SK-N-SH treated with all-trans-retinoic acid at 6 μM for 48 hours (cell line): ENCODE results near the gene LPGAT1.

ENCODE experiments used
- ATAC-seq: fragments of 200-7000 bp; cut with Tn5 transposase; 3 replicates; pipeline ENCODE4 v1.9.1; 2020; ENCODE audit warnings: mild to moderate bottlenecking, moderate library complexity
- ARNTL ChIP-seq: fragments of 450-650 bp; formaldehyde crosslinking; IDR thresholded peaks from 2 replicates; pipeline ENCODE4 v1.5.0; 2020; ENCODE audit warnings: low read depth, mild to moderate bottlenecking, moderate library complexity, borderline replicate concordance
- BACH2 ChIP-seq: fragments of 250-450 bp; sonication (Bioruptor Pico); IDR thresholded peaks from 2 replicates; pipeline ENCODE4 v1.9.0; 2021; ENCODE audit warnings: mild to moderate bottlenecking, borderline replicate concordance
- CREB5 ChIP-seq: fragments of 250-450 bp; sonication (Bioruptor Pico); IDR thresholded peaks from 2 replicates; pipeline ENCODE4 v1.5.1; 2020; ENCODE audit warnings: low read depth, mild to moderate bottlenecking, moderate library complexity
- CSDC2 ChIP-seq: fragments of 250-450 bp; sonication (Bioruptor Pico); IDR thresholded peaks from 2 replicates; pipeline ENCODE4 v1.5.0; 2020; ENCODE audit warnings: mild to moderate bottlenecking, moderate library complexity
- CSRNP3 ChIP-seq: fragments of 250-450 bp; sonication (Bioruptor Pico); IDR thresholded peaks from 2 replicates; pipeline ENCODE4 v1.5.1; 2021; ENCODE audit warnings: mild to moderate bottlenecking, moderate library complexity
- GLIS3 ChIP-seq: fragments of 250-450 bp; sonication (Bioruptor Pico); IDR thresholded peaks from 2 replicates; pipeline ENCODE4 v1.5.0; 2020; ENCODE audit warnings: mild to moderate bottlenecking, moderate library complexity
- ISL1 ChIP-seq: fragments of 250-450 bp; sonication (Bioruptor Pico); IDR thresholded peaks from 2 replicates; pipeline ENCODE4 v2.1.2; 2022; ENCODE audit warnings: mild to moderate bottlenecking, moderate library complexity
- OSR1 ChIP-seq: fragments of 250-450 bp; sonication (Bioruptor Pico); IDR thresholded peaks from 2 replicates; pipeline ENCODE4 v1.8.0; 2022; ENCODE audit warnings: moderate library complexity, mild to moderate bottlenecking, inconsistent platforms
- RARB ChIP-seq: fragments of 250-450 bp; sonication (Bioruptor Pico); IDR thresholded peaks from 2 replicates; pipeline ENCODE4 v1.8.0; 2021; ENCODE audit warnings: mild to moderate bottlenecking, moderate library complexity
- TCF4 ChIP-seq: fragments of 250-450 bp; sonication (Bioruptor Pico); IDR thresholded peaks from 2 replicates; pipeline ENCODE4 v1.8.0; 2021; ENCODE audit warnings: mild to moderate bottlenecking, moderate library complexity, borderline replicate concordance
- TOX ChIP-seq: fragments of 250-450 bp; sonication (Bioruptor Pico); IDR thresholded peaks from 2 replicates; pipeline ENCODE4 v1.8.0; 2021; ENCODE audit warnings: mild to moderate bottlenecking, moderate library complexity, borderline replicate concordance
- ZNF565 ChIP-seq: fragments of 450-650 bp; formaldehyde crosslinking; conservative IDR thresholded peaks from 2 replicates; pipeline ENCODE4 v1.5.0; 2020; ENCODE audit warnings: low read depth, mild to moderate bottlenecking, moderate library complexity
- ZNF70 ChIP-seq: fragments of 450-650 bp; formaldehyde crosslinking; IDR thresholded peaks from 2 replicates; pipeline ENCODE4 v1.5.0; 2020; ENCODE audit warnings: mild to moderate bottlenecking, moderate library complexity
- ZNF8 ChIP-seq: fragments of 450-650 bp; formaldehyde crosslinking; IDR thresholded peaks from 2 replicates; pipeline ENCODE4 v1.5.0; 2020; ENCODE audit warnings: mild to moderate bottlenecking, moderate library complexity
- TF ChIP-seq, protein P1 (sequence below): fragments of 250-450 bp; sonication (Bioruptor Pico); IDR thresholded peaks from 2 replicates; pipeline ENCODE4 v1.5.0; 2020; ENCODE audit warnings: mild to moderate bottlenecking, moderate library complexity
- TF ChIP-seq, protein P2 (sequence below): fragments of 250-450 bp; sonication (Bioruptor Pico); IDR thresholded peaks from 2 replicates; pipeline ENCODE4 v1.8.0; 2020; ENCODE audit warnings: mild to moderate bottlenecking, moderate library complexity, borderline replicate concordance

The LPGAT1 gene

DNA sequence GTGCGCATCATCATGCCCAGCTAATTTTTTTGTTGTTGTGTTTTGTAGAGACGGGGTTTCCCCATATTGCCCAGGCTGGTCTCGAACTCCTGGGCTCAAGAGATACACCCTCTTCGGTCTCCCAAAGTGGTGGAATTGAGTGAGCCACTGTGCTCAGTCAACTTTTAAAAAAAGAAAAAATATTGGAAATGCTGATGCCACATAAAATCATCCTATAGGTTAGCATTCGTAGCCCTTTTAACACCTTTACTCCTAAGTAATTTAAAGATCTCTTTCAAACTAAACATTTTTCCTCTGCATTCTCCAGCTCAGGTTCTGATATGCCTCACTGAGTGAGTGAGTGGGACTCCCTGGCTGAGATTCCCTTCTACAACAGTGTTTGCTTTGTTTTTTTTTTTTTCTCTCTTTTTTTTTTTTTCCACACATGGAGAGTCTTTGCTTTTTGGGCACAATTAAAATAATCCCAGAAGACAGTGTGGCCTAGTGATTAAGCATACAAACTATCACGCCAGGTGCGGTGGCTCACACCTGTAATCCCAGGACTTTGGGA lies 74.0 kb downstream of the LPGAT1 start:
- ATAC-seq: no peak
- TF ChIP-seq ARNTL (CRISPR knock-in tag) (no peak), TCF4 (no peak), TOX (CRISPR knock-in tag) (no peak), ISL1 (CRISPR knock-in tag) (no peak), BACH2 (CRISPR knock-in tag) (no peak), ZNF70 (CRISPR knock-in tag) (no peak), OSR1 (CRISPR knock-in tag) (no peak), CSDC2 (no peak), CSRNP3 (CRISPR knock-in tag) (no peak), RARB (CRISPR knock-in tag) (no peak), CREB5 (CRISPR knock-in tag) (no peak), ZNF8 (CRISPR knock-in tag) (no peak), GLIS3 (CRISPR knock-in tag) (no peak)
- TF ChIP-seq, protein P1, sequence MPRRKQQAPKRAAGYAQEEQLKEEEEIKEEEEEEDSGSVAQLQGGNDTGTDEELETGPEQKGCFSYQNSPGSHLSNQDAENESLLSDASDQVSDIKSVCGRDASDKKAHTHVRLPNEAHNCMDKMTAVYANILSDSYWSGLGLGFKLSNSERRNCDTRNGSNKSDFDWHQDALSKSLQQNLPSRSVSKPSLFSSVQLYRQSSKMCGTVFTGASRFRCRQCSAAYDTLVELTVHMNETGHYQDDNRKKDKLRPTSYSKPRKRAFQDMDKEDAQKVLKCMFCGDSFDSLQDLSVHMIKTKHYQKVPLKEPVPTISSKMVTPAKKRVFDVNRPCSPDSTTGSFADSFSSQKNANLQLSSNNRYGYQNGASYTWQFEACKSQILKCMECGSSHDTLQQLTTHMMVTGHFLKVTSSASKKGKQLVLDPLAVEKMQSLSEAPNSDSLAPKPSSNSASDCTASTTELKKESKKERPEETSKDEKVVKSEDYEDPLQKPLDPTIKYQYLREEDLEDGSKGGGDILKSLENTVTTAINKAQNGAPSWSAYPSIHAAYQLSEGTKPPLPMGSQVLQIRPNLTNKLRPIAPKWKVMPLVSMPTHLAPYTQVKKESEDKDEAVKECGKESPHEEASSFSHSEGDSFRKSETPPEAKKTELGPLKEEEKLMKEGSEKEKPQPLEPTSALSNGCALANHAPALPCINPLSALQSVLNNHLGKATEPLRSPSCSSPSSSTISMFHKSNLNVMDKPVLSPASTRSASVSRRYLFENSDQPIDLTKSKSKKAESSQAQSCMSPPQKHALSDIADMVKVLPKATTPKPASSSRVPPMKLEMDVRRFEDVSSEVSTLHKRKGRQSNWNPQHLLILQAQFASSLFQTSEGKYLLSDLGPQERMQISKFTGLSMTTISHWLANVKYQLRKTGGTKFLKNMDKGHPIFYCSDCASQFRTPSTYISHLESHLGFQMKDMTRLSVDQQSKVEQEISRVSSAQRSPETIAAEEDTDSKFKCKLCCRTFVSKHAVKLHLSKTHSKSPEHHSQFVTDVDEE (CRISPR knock-in tag): no peak
- TF ChIP-seq, protein P2, sequence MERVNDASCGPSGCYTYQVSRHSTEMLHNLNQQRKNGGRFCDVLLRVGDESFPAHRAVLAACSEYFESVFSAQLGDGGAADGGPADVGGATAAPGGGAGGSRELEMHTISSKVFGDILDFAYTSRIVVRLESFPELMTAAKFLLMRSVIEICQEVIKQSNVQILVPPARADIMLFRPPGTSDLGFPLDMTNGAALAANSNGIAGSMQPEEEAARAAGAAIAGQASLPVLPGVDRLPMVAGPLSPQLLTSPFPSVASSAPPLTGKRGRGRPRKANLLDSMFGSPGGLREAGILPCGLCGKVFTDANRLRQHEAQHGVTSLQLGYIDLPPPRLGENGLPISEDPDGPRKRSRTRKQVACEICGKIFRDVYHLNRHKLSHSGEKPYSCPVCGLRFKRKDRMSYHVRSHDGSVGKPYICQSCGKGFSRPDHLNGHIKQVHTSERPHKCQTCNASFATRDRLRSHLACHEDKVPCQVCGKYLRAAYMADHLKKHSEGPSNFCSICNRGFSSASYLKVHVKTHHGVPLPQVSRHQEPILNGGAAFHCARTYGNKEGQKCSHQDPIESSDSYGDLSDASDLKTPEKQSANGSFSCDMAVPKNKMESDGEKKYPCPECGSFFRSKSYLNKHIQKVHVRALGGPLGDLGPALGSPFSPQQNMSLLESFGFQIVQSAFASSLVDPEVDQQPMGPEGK (CRISPR knock-in tag): no peak

DNA sequence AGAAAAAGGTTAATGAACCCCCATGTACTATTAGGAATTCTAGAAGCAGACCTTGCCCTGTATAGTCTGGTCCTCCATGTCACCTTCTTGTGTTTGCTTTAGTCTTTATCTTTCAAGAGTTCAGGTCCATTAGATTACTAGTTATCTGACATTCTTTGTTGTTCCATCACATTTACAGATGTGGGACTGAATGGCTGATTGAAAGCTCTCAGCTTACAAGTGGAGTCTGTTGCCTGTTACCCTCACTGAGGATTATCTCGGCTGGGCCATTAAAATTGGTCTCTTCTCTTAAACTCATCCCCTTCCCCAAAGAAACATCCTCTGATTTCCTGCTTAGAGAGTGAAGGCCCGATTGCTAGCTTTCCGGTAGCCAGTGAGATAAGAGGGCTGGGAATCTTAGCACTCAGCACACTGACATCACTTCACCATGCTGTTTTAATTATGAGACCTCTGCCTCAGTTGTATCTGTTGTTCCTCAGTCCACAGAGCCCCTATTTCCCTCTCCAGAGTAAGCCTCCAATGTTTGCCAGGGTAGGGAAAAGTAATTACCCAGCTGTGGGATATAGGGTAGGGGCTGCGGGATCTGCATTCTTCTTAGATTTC lies 76.8 kb downstream of the LPGAT1 start:
- no peak for ATAC-seq
- TF ChIP-seq TCF4: peak; percentile 48; the same call in 1 of the 2 replicates
- no peak for TF ChIP-seq CSRNP3 (CRISPR knock-in tag)
- no peak for TF ChIP-seq BACH2 (CRISPR knock-in tag)

DNA sequence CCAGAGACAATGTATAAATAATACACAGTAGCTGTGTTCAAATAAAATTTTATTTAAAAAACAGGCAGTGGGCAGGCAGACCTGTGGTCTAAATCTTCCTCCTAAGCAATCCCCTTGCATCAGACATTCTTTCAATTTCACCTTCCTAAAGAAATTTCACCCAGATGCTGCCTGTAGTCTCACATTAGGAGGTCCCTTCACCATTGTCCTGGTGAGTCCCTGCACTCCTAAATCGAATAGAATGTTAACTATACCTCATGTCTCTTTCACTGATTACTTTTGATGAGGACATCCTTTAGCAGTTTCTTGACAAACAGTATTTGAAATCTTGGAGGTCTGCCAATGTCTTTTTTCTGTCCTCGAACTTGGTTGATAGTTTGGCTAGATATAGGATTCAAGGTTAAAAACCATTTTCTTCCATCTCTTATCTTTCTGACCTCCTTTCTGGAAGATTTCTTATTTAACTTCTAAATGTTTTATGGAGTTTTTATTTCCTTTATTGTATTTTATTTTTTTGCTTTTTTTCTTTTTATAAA lies 77.5 kb downstream of the LPGAT1 start:
- no peak for TF ChIP-seq ZNF565 (CRISPR knock-in tag)
- TF ChIP-seq, protein P2 (CRISPR knock-in tag): no peak
- ATAC-seq: no peak
